Activated CD4-positive, alpha-beta T cell treated with anti-CD3 and anti-CD28 coated beads, Interleukin-2, amount 50 U/mL, for 1 hour (primary cell): ENCODE data around the gene MIEN1.
"Not testable (repeated sequence)": the region's sequence is repeated elsewhere in the genome, so short reads cannot be mapped to it uniquely, and the experiment has no call there.

ENCODE experiments used
- DNase-seq: peaks from one replicate; pipeline ENCODE4 v3.0.0-alpha.2; 2020

Gene MIEN1

GRCh38 chr17:39755554-39756379 is 25.4 kb upstream of the MIEN1 start:
- DNase-seq: peak; percentile 56

- peak; percentile 16 for DNase-seq
These were observed 24.7 kb upstream of the MIEN1 start for GRCh38 chr17:39754958-39755553.

- DNase-seq: peak; percentile 95
These were observed 24.0 kb upstream of the MIEN1 start for GRCh38 chr17:39754161-39754957.

- DNase-seq: peak; percentile 64
These were observed 23.3 kb upstream of the MIEN1 start for GRCh38 chr17:39753514-39754160.

GRCh38 chr17:39752241-39752881 is 22.0 kb upstream of the MIEN1 start:
- DNase-seq: no peak

GRCh38 chr17:39751637-39752036 is 21.3 kb upstream of the MIEN1 start:
- DNase-seq: no peak

- DNase-seq: no peak
These were observed 20.7 kb upstream of the MIEN1 start for GRCh38 chr17:39751016-39751543.

GRCh38 chr17:39750131-39751015 is 20.0 kb upstream of the MIEN1 start:
- no peak for DNase-seq

GRCh38 chr17:39748444-39749034 is 18.2 kb upstream of the MIEN1 start:
- not testable (repeated sequence) for DNase-seq

- no peak for DNase-seq
These were observed 17.4 kb upstream of the MIEN1 start for GRCh38 chr17:39747745-39748144.

- DNase-seq: no peak
These were observed 15.8 kb upstream of the MIEN1 start for GRCh38 chr17:39746145-39746461.

GRCh38 chr17:39745335-39746144 is 15.2 kb upstream of the MIEN1 start:
- no peak for DNase-seq

- DNase-seq: no peak
These were observed 14.5 kb upstream of the MIEN1 start for GRCh38 chr17:39744836-39745215.

GRCh38 chr17:39744075-39744835 is 13.9 kb upstream of the MIEN1 start:
- DNase-seq: no peak

GRCh38 chr17:39742856-39743436 is 12.6 kb upstream of the MIEN1 start:
- DNase-seq: no peak

GRCh38 chr17:39742126-39742855 is 12.0 kb upstream of the MIEN1 start:
- no peak for DNase-seq

GRCh38 chr17:39740357-39741111 is 10.2 kb upstream of the MIEN1 start:
- DNase-seq: no peak
